Neural crest cell (in vitro differentiated cells): ENCODE measurements around the gene DNAAF1. TPM values are rescaled to one million over a fixed set of nuclear protein-coding genes. Genes with fewer than 3 reads are reported as not detected.

Experiments used
- DNase-seq: peaks from one replicate; pipeline ENCODE4 v3.0.0; 2021; ENCODE audit warnings: low read depth, mixed read lengths, low spot score
- H3K27ac Mint-ChIP-seq: one replicate; pipeline ENCODE4 v1.8.0; 2021; ENCODE audit warnings: mild to moderate bottlenecking, mixed read lengths; ENCODE audit not compliant: unreplicated experiment
- H3K27me3 Mint-ChIP-seq: 2 replicates; pipeline ENCODE4 v1.8.0; 2021; ENCODE audit warnings: low read depth, mild to moderate bottlenecking, mixed read lengths
- H3K36me3 Mint-ChIP-seq: 2 replicates; pipeline ENCODE4 v1.8.0; 2021; ENCODE audit warnings: low read depth, mild to moderate bottlenecking, mixed read lengths
- H3K4me1 Mint-ChIP-seq: 2 replicates; pipeline ENCODE4 v1.8.0; 2021; ENCODE audit warnings: mixed read lengths
- H3K4me3 Mint-ChIP-seq: one replicate; pipeline ENCODE4 v1.8.0; 2021; ENCODE audit warnings: mild to moderate bottlenecking, mixed read lengths
- H3K9me3 Mint-ChIP-seq: 2 replicates; pipeline ENCODE4 v1.8.0; 2021; ENCODE audit warnings: mixed read lengths
- total RNA-seq: library from RNA; stranded (reverse); gene quantifications from 2 replicates; pipeline ENCODE4 v1.2.1, GENCODE V29; 2021
- TF ChIP-seq, protein P1 (sequence below): fragments of 200-600 bp; sonication (generic); conservative IDR thresholded peaks from 2 replicates; pipeline ENCODE4 v1.5.0; 2021; ENCODE audit warnings: antibody characterized with exemption, mild to moderate bottlenecking

Gene DNAAF1
- total RNA-seq, 1 donor from 2014 or later, result 0.35 TPM

DNA sequence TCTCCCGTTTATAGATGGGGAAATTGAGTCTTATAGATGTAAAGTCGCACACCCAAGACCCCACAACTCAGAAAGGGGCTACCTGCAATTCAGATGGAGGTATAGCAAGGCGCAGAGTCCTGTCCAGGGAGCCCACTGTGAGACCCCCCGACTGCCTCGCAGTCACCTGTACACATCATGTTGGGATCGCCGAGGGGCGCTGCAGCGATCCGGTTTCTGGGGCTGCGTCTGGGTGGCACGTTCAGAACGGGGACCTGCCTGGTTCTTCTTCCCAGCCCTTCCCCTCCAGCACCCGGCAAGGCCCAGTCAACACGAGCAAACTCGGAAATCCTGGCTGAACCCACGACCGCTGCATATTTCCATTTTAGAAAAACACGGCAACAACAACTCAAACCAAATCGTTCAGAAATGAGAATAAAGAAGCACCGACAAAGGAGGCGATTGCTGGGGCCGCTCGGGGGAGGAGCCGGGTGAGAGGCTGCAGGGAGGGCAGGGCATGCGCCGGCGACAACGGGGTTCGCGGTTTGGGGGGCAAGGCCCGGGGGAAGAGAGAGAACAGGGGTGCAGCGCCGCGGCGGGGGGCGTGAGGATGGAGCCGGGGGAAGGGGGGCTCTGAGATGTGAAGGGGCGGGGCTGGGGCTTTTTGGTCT lies 774 bp upstream of the DNAAF1 start:
- H3K4me1 Mint-ChIP-seq, result peaks cover 33% of the 10 kb centered on the region
- no peaks in the 10 kb centered on the region for H3K9me3 Mint-ChIP-seq

DNA sequence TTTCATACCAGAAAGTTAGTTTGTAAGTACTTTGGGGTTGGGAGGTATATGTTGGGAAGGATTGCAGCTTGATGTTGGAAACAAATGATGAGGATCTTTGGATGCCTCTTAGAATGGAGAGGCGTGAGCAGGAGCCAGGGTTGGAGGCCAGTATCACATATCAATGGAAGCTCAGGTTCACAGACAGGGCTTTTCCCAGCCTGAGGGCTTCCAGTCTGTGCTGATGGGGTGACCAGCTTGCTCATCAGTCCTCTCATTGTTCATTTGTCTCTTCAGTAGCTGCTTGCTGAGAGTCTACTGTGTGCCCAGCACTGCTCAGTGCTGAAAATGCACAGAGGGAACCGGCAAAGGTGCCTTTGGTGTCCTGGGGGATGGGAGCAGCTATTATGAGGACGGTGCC lies 5.8 kb downstream of the DNAAF1 start:
- no peak overlapping the region for H3K4me3 Mint-ChIP-seq

More for the DNA sequence above, 774 bp upstream of the DNAAF1 start:
- H3K27ac Mint-ChIP-seq, result peak overlapping the region; percentile 93
- peaks cover 4% of the 10 kb centered on the region for H3K36me3 Mint-ChIP-seq
- peaks cover 26% of the 10 kb centered on the region for H3K27me3 Mint-ChIP-seq
- TF ChIP-seq, protein P1, sequence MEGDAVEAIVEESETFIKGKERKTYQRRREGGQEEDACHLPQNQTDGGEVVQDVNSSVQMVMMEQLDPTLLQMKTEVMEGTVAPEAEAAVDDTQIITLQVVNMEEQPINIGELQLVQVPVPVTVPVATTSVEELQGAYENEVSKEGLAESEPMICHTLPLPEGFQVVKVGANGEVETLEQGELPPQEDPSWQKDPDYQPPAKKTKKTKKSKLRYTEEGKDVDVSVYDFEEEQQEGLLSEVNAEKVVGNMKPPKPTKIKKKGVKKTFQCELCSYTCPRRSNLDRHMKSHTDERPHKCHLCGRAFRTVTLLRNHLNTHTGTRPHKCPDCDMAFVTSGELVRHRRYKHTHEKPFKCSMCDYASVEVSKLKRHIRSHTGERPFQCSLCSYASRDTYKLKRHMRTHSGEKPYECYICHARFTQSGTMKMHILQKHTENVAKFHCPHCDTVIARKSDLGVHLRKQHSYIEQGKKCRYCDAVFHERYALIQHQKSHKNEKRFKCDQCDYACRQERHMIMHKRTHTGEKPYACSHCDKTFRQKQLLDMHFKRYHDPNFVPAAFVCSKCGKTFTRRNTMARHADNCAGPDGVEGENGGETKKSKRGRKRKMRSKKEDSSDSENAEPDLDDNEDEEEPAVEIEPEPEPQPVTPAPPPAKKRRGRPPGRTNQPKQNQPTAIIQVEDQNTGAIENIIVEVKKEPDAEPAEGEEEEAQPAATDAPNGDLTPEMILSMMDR, result no peak
- H3K4me3 Mint-ChIP-seq, result peak overlapping the region; percentile 99
- peak; percentile 23 for DNase-seq

DNA sequence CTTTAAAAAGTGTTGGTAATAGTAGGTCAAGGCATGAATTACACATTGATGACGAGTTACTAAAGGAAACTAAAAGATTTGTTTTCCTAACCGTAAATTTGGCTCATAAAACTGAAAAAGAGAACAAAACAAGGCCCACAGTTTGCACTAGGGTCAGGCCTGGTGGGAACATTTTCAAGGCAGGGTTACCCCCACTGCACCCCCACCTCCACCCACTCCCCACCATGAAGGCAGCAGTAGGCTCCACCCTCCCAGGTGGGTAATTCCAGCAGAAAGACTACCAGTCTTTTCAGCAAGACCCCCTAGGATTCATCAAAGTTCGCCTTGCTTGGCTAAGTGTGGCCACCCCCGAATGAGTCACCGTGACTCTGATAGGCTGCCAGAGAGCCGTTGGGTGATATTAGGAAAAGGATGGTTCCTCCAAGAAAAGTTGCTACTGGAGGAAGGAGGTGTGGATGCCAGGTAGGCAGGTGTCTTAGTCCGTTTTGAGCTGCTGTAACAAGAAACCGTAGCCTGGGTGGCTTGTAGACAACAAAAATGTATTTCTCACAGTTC lies 8.6 kb downstream of the DNAAF1 start:
- TF ChIP-seq, protein P1, result no peak
- H3K4me3 Mint-ChIP-seq, result no peak overlapping the region

More for the DNA sequence above, 5.8 kb downstream of the DNAAF1 start:
- no peaks in the 10 kb centered on the region for H3K36me3 Mint-ChIP-seq
- peaks cover 6% of the 10 kb centered on the region for H3K4me1 Mint-ChIP-seq
- no peak overlapping the region for H3K27ac Mint-ChIP-seq
- no peaks in the 10 kb centered on the region for H3K9me3 Mint-ChIP-seq
- peaks cover 38% of the 10 kb centered on the region for H3K27me3 Mint-ChIP-seq
- TF ChIP-seq, protein P1, result no peak
- DNase-seq, result no peak

DNA sequence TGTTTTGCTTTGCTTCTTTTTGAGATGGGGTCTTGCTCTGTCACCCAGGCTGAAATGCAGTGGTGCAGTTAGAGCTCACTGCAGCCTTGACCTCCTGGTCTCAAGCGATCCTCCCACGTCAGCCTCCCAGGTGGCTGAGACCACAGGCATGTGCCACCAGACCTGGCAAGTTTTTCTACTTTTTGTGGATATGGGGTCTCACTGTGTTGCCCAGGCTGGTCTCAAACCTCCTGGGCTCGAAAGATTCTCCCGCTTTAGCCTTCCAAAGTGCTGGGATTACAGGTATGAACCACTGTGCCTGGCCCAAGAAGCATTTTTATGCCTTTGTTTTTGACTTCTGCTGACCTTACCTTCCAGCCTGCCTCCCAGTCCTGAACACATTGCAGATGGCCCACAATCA lies 10.1 kb downstream of the DNAAF1 start:
- Mint-ChIP-seq H3K4me3 (no peak overlapping the region), H3K27ac (no peak overlapping the region), H3K9me3 (no peaks in the 10 kb centered on the region), H3K4me1 (peaks cover 6% of the 10 kb centered on the region), H3K36me3 (no peaks in the 10 kb centered on the region), H3K27me3 (peaks cover 22% of the 10 kb centered on the region)
- TF ChIP-seq, protein P1, result no peak
- no peak for DNase-seq

More for the DNA sequence above, 8.6 kb downstream of the DNAAF1 start:
- no peaks in the 10 kb centered on the region for H3K9me3 Mint-ChIP-seq
- H3K27ac Mint-ChIP-seq, result no peak overlapping the region
- no peak for DNase-seq
- H3K4me1 Mint-ChIP-seq, result peaks cover 6% of the 10 kb centered on the region
- H3K27me3 Mint-ChIP-seq, result peaks cover 21% of the 10 kb centered on the region
- no peaks in the 10 kb centered on the region for H3K36me3 Mint-ChIP-seq

DNA sequence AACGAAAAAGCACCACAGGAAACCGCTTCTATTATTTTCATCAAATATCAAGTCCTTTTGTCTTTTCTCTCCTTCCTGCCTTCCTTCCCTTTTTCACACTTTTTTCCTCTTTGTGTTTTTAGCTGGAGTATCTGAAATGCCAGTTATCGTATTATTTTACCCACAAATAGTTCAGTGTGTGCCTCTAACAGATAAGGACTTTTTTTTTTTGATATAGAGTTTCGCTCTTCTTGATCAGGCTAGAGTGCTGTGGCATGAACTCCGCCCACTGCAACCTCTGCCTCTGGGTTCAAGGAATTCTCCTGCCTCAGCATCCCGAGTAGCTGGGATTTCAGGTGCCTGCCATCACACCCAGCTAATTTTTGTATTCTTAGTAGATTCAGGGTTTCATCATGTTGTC lies 10.7 kb downstream of the DNAAF1 start:
- Mint-ChIP-seq H3K27ac (no peak overlapping the region), H3K27me3 (peaks cover 20% of the 10 kb centered on the region), H3K9me3 (no peaks in the 10 kb centered on the region), H3K4me3 (no peak overlapping the region), H3K36me3 (no peaks in the 10 kb centered on the region), H3K4me1 (peaks cover 6% of the 10 kb centered on the region)
- TF ChIP-seq, protein P1, result no peak
- DNase-seq, result no peak
